HUES6 (cell line): ENCODE results near the gene SORCS1.

Experiments
- H3K27ac ChIP-seq: 2 replicates; pipeline ENCODE4 v1.7.0; 2013; ENCODE audit warnings: low read depth, mild to moderate bottlenecking, low read length, inconsistent platforms
- H3K27me3 ChIP-seq: 2 replicates; pipeline ENCODE4 v1.6.1; 2013; ENCODE audit warnings: low read length; ENCODE audit not compliant: control insufficient read depth, insufficient read depth
- H3K36me3 ChIP-seq: 2 replicates; pipeline ENCODE4 v1.6.1; 2013; ENCODE audit warnings: low read length; ENCODE audit not compliant: control insufficient read depth, insufficient read depth
- H3K4me1 ChIP-seq: 2 replicates; pipeline ENCODE4 v1.6.1; 2013; ENCODE audit warnings: low read length; ENCODE audit not compliant: control insufficient read depth, insufficient read depth
- H3K4me3 ChIP-seq: 2 replicates; pipeline ENCODE4 v1.5.1; 2013; ENCODE audit warnings: low read depth, low read length
- H3K9ac ChIP-seq: one replicate; pipeline ENCODE4 v1.6.1; 2013; ENCODE audit warnings: mild to moderate bottlenecking, low read length
- H3K9me3 ChIP-seq: 2 replicates; pipeline ENCODE4 v1.6.1; 2013; ENCODE audit warnings: low read depth, low read length; ENCODE audit not compliant: control insufficient read depth, insufficient read depth

SORCS1 gene

DNA sequence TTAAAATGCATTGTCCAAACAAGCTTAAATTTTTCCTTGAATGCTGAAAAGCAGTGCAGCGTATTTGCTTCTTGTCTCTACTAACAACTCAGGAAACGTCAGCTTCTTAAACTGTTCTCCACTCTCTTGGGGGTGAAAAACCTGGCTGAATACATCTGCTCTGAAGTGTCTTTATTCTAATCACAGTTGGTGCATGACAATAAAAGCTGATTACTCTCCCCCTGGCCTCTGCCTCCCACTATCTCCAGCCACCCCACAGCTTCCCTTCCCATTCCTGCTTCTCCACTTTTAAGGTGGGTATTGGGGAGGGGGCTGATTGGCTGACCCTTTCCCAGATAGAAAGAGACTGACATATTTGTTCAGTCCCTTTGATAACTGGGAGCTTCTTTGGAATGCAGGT, 456.0 kb downstream of the SORCS1 start:
- H3K36me3 ChIP-seq = no peaks in the 10 kb centered on the region
- H3K4me1 ChIP-seq = peaks cover 14% of the 10 kb centered on the region
- H3K27ac ChIP-seq = no peak overlapping the region
- no peak overlapping the region for H3K9ac ChIP-seq
- 0 out of 2 replicates have a peak, but pooled peaks cover 5% of the 10 kb centered on the region for H3K27me3 ChIP-seq
- H3K4me3 ChIP-seq = no peak overlapping the region
- no peaks in the 10 kb centered on the region for H3K9me3 ChIP-seq

DNA sequence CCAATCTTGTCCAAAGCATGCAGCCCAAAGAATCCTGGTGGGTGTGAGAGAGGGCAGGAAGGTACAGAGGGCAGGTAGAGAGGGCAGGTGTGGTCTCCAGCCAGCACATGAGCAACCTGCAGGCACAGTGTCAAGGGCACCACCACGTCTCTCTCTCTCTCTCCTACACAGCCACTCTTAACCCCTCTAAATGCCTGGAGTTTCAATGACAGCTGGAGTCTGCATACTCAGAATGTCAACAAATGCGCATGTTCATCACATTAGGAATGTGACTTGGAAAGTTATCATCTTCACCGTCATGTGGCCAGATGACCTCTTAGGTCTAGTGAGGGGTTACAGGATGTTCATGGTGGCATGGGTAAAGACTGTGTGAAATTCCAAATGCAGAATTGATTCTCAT, 456.8 kb downstream of the SORCS1 start:
- H3K4me3 ChIP-seq = no peak overlapping the region

DNA sequence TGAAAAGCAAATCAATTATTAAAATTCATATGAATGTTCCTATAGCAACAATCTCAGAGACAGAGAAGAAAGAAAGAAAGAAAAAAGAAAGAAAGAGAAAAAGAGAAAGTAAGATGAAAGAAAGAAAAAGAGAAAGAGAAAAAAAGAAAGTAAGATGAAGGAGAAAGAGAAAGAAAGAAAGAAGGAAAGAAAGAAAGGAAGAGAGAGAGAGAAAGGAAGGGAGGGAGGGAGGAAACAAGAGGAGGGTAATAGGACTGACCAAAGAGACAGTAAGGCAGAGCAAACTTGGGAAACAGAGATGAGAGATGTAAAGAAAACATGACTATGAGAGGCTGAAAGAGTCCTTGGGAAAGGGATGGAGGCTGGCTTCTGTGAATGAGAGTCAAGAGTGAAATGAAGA, 458.4 kb downstream of the SORCS1 start:
- Histone ChIP-seq H3K4me1 (peaks cover 14% of the 10 kb centered on the region), H3K9ac (no peak overlapping the region), H3K36me3 (no peaks in the 10 kb centered on the region), H3K27ac (no peak overlapping the region), H3K9me3 (no peaks in the 10 kb centered on the region), H3K27me3 (0 out of 2 replicates have a peak, but pooled peaks cover 5% of the 10 kb centered on the region), H3K4me3 (no peak overlapping the region)

More for the DNA sequence above, 456.8 kb downstream of the SORCS1 start:
- Histone ChIP-seq H3K9me3 (no peaks in the 10 kb centered on the region), H3K36me3 (no peaks in the 10 kb centered on the region), H3K27me3 (0 out of 2 replicates have a peak, but pooled peaks cover 5% of the 10 kb centered on the region), H3K27ac (no peak overlapping the region), H3K4me1 (peaks cover 14% of the 10 kb centered on the region), H3K9ac (no peak overlapping the region)

DNA sequence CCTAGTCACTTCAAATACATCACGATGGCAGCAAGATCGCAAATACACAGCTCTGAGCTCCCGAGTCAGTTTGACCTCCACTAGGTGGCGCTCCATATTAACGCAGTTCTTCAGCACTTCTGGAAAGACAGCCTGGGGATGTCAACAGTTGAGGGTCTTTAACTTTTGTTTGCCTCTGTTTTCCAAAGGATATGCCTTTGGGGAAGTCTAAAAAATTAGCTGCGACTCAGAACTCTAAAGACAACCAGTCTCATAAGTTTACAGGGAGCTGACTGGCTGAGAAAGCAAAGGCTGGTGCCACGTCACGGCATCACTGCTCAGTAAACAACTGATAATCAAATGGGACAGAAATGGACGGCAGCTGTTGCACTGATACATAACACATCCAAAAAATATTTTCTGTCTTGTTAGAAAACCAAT, 458.8 kb downstream of the SORCS1 start:
- H3K27me3 ChIP-seq = 0 out of 2 replicates have a peak, but pooled peaks cover 5% of the 10 kb centered on the region
- no peaks in the 10 kb centered on the region for H3K9me3 ChIP-seq
- peaks cover 14% of the 10 kb centered on the region for H3K4me1 ChIP-seq
- H3K36me3 ChIP-seq = no peaks in the 10 kb centered on the region
- no peak overlapping the region for H3K9ac ChIP-seq
- H3K4me3 ChIP-seq = no peak overlapping the region
- no peak overlapping the region for H3K27ac ChIP-seq

DNA sequence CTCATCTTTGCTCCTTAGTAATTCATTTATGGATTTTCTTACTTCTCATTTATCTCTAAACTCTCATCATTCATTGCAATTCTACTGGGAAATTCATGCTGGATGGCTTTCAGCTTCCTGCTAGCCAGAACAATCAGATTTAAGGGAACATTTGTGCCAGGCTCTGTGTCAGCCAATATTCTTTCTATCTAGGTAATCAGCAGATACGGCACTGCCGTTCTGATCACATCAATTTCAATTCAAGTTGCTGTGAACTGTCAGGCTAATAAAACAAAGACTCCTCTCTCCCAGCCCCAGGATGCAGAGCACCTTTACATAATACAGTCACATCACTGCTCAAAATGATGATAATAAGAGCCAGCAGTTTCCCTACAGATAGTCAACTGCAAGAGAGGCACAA, 468.3 kb downstream of the SORCS1 start:
- Histone ChIP-seq H3K27ac (no peak overlapping the region), H3K9ac (no peak overlapping the region), H3K27me3 (no peaks in the 10 kb centered on the region), H3K4me3 (no peak overlapping the region), H3K9me3 (no peaks in the 10 kb centered on the region), H3K4me1 (no peaks in the 10 kb centered on the region), H3K36me3 (no peaks in the 10 kb centered on the region)

DNA sequence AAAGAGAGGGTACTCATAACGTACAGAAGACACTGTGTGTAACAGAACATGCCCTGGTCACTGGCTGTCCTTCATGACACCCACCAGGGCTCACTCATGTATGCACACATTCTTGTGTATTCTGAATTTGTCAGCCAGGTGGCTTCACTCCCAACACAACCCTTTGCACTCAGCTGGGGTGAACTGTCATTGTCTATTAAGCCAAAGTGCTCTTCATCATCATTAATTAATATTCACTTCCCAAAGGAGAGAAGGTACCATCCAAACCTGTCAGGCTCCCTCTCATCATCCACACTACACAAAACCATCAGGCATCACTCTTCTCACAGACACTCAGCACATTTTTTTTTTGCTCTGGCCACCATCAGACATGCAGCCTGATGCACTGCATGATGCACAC, 469.8 kb downstream of the SORCS1 start:
- H3K4me1 ChIP-seq = no peaks in the 10 kb centered on the region
- H3K27me3 ChIP-seq = no peaks in the 10 kb centered on the region
- no peak overlapping the region for H3K27ac ChIP-seq
- no peaks in the 10 kb centered on the region for H3K9me3 ChIP-seq
- no peak overlapping the region for H3K4me3 ChIP-seq
- H3K36me3 ChIP-seq = no peaks in the 10 kb centered on the region
- no peak overlapping the region for H3K9ac ChIP-seq

DNA sequence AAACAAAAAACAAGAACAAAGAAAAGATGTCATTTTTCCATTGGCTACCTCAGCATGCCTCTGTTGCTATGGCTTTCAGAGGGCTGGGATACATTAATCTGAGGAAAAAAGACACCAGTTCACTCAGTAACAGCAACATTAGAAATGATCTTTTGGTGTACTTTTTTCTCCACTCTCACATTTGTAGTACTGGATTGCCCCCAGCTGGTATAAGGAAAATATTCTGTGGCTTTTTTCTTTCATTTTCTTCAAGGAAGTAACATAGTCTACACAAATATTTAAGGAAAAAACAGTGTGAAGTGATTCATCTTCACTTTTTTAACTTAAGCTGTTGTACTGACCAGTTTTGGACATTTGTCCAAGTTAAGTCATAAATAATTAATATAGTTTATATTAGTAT, 482.3 kb downstream of the SORCS1 start:
- H3K27ac ChIP-seq = no peak overlapping the region
- no peaks in the 10 kb centered on the region for H3K36me3 ChIP-seq
- H3K9ac ChIP-seq = no peak overlapping the region
- no peaks in the 10 kb centered on the region for H3K27me3 ChIP-seq
- no peak overlapping the region for H3K4me3 ChIP-seq
- no peaks in the 10 kb centered on the region for H3K4me1 ChIP-seq
- H3K9me3 ChIP-seq = no peaks in the 10 kb centered on the region

DNA sequence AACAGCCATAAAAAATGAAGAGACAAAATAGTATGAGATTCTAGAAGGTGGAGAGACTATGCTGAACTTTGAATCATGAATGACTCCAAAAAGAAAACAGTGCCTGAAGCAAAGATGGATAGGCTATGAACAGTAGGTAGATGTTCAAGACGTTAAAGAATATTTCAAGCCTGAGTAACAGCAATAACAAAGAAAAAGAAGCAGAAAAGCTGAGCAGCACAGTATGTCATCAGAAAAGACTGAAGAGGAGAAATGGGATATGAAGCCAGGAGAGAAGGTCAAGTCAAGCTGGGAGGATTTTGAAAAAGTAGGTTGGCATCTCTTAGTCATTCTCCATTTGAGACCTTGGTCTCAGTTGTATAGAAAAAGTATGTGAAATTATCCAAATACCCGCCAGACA, 484.4 kb downstream of the SORCS1 start:
- Histone ChIP-seq H3K9me3 (no peaks in the 10 kb centered on the region), H3K4me3 (no peak overlapping the region), H3K4me1 (no peaks in the 10 kb centered on the region), H3K9ac (no peak overlapping the region), H3K36me3 (no peaks in the 10 kb centered on the region), H3K27ac (no peak overlapping the region), H3K27me3 (no peaks in the 10 kb centered on the region)

DNA sequence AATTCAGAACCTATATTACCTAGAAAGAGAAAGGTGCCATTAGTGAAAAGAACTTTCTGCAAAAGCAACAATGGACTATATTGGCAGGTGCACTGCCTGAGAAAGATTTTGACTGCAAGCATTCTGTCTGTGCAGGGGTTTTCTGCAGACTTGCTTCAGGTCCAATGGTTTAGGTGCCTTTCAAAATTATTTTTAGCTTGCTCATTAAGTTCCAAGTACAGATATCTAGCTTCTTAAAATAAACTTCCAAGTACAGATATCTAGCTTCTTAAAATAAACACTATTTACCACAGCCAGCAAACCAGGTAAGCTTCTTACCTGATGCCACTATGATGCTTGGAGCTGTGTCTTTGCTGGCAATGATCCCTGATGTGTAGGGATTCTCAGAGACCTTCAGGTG, 485.2 kb downstream of the SORCS1 start:
- Histone ChIP-seq H3K4me3 (no peak overlapping the region), H3K27me3 (no peaks in the 10 kb centered on the region), H3K27ac (no peak overlapping the region), H3K9ac (no peak overlapping the region), H3K4me1 (no peaks in the 10 kb centered on the region), H3K9me3 (no peaks in the 10 kb centered on the region), H3K36me3 (no peaks in the 10 kb centered on the region)

DNA sequence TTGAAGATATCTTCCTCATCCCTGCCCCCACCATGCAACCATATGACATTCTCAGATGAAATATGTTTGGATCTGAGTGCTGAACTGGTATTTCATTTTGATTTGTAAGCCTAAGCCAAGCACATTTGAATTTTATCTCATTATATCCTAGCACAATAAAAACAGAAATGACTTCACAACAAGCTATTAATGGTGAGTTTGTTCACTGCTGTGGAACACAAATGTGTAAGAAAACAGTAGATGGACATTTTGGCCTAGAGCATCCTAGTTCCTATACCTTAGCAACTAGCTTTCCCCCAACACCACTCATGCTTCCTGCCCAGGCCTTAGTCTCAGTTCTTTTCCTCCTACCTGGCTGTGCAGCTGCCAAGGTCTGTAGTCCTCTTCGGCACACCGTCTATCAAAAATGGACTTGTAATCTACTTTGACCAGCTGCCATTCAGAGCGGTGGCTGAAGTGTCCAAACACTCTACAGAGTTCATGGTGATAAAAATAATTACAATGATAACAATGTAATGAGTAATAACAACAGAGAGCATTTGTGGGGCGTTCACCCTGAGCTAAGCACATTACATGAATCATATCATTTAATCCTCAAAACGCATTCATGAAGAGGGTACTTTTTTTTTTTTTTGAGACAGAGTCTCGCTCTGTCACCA, 491.9 kb downstream of the SORCS1 start:
- Histone ChIP-seq H3K4me3 (no peak overlapping the region), H3K27me3 (no peaks in the 10 kb centered on the region), H3K9ac (no peak overlapping the region), H3K27ac (no peak overlapping the region), H3K9me3 (no peaks in the 10 kb centered on the region), H3K36me3 (no peaks in the 10 kb centered on the region), H3K4me1 (no peaks in the 10 kb centered on the region; the same call in 1 of the 2 replicates)

DNA sequence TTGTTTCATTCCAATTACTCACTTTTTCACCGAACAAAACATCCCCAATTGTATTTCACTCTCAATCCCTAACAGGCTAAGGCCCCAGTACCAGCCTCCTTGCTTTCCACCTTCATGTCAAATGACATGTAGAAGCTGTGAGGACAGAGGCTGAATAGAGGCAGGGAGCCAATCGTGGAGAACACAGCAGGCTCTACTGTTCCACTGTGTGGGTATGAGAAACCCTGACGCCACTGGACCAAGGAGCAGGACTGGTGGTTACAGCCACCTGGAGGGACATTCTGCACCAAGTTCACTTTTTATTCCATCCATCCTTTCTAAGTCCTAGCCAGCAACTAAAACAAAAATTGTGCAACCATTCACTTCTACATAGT, 502.8 kb downstream of the SORCS1 start:
- no peaks in the 10 kb centered on the region for H3K9me3 ChIP-seq
- H3K4me1 ChIP-seq = no peaks in the 10 kb centered on the region
- H3K36me3 ChIP-seq = no peaks in the 10 kb centered on the region
- no peak overlapping the region for H3K27ac ChIP-seq
- H3K9ac ChIP-seq = no peak overlapping the region
- H3K27me3 ChIP-seq = no peaks in the 10 kb centered on the region
- no peak overlapping the region for H3K4me3 ChIP-seq
